Mesothelial cell of epicardium (in vitro differentiated cells): ENCODE results near the gene CHST1. TPM values are rescaled to one million over a fixed set of nuclear protein-coding genes. Genes with fewer than 3 reads are reported as not detected.
A peak's percentile ranks its signal among the peaks of the same experiment; 100 is the strongest.

Experiments
- DNase-seq, 2 experiments: peaks; one replicate each; pipeline ENCODE4 v3.0.0; 2021; ENCODE audit warnings: low spot score in 2 of 2; ENCODE audit not compliant: unreplicated experiment in 2 of 2
- H3K27ac Mint-ChIP-seq: 2 replicates; pipeline ENCODE4 v1.8.0; 2021; ENCODE audit warnings: mixed read lengths
- H3K27me3 Mint-ChIP-seq: 2 replicates; pipeline ENCODE4 v1.8.0; 2021; ENCODE audit warnings: low read depth, mixed read lengths
- H3K36me3 Mint-ChIP-seq: 2 replicates; pipeline ENCODE4 v1.8.0; 2021; ENCODE audit warnings: mixed read lengths
- H3K4me1 Mint-ChIP-seq: 2 replicates; pipeline ENCODE4 v1.8.0; 2021; ENCODE audit warnings: mixed read lengths
- H3K4me3 Mint-ChIP-seq: 2 replicates; pipeline ENCODE4 v1.8.0; 2021; ENCODE audit warnings: mild to moderate bottlenecking, moderate library complexity, mixed read lengths
- H3K9me3 Mint-ChIP-seq: 2 replicates; pipeline ENCODE4 v1.8.0; 2021; ENCODE audit warnings: mixed read lengths
- total RNA-seq: library from RNA; stranded (reverse); gene quantifications from 3 replicates; pipeline ENCODE4 v1.2.1, GENCODE V29; 2021
- TF ChIP-seq, protein P1 (sequence below): fragments of 200-600 bp; sonication (generic); IDR thresholded peaks from one replicate; pipeline ENCODE4 v1.5.0; 2021; ENCODE audit warnings: antibody characterized with exemption; ENCODE audit not compliant: unreplicated experiment

Gene CHST1
- total RNA-seq, 1 donor from 2014 or later: 1.6 TPM

DNA sequence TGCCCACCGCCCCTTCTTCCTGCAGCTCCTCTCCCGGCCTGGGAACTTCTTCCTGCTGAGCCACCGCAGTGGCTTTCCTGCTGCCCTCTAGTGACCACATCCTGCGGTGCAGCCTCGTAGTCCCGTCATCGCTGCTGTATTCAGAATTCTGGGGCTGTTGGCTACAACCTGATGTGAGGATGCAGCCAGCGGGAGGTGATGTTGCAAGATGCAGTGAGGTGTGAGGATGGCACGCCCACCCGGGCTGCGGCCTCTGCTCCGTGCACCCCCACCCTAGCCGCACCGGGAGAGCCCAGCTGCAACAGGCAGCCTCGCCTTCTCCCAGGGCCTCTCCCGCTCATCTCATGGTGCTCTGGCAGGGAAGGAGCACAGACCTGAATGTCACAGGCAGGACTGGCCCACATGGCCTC is 10.1 kb downstream of the CHST1 start:
- no peak overlapping the region for H3K27ac Mint-ChIP-seq
- no peak overlapping the region for H3K4me3 Mint-ChIP-seq

DNA sequence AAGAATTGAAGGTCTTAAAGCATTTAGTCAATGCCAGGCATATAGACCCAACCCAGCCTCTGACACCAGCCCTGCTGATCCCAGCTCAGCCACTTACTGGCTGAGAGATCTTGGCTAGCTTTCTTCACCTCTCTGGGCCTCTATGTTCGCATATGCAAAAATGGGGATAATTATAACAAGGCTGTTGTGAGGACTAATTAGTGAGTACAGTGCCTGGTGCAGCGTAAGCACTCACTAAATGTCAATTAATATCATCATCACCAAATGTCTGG is 10.5 kb downstream of the CHST1 start:
- Mint-ChIP-seq H3K4me3 (no peak overlapping the region), H3K4me1 (peaks cover 12% of the 10 kb centered on the region), H3K27me3 (peaks cover 11% of the 10 kb centered on the region), H3K36me3 (no peaks in the 10 kb centered on the region), H3K27ac (no peak overlapping the region), H3K9me3 (no peaks in the 10 kb centered on the region)
- TF ChIP-seq, protein P1, sequence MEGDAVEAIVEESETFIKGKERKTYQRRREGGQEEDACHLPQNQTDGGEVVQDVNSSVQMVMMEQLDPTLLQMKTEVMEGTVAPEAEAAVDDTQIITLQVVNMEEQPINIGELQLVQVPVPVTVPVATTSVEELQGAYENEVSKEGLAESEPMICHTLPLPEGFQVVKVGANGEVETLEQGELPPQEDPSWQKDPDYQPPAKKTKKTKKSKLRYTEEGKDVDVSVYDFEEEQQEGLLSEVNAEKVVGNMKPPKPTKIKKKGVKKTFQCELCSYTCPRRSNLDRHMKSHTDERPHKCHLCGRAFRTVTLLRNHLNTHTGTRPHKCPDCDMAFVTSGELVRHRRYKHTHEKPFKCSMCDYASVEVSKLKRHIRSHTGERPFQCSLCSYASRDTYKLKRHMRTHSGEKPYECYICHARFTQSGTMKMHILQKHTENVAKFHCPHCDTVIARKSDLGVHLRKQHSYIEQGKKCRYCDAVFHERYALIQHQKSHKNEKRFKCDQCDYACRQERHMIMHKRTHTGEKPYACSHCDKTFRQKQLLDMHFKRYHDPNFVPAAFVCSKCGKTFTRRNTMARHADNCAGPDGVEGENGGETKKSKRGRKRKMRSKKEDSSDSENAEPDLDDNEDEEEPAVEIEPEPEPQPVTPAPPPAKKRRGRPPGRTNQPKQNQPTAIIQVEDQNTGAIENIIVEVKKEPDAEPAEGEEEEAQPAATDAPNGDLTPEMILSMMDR: no peak
- DNase-seq: no peak

More for the DNA sequence above, 10.1 kb downstream of the CHST1 start:
- peak; percentile 70 to 91 for DNase-seq
- H3K4me1 Mint-ChIP-seq: peaks cover 12% of the 10 kb centered on the region
- no peaks in the 10 kb centered on the region for H3K36me3 Mint-ChIP-seq
- H3K27me3 Mint-ChIP-seq: peaks cover 15% of the 10 kb centered on the region
- no peaks in the 10 kb centered on the region for H3K9me3 Mint-ChIP-seq
- TF ChIP-seq, protein P1: peak; percentile 87

DNA sequence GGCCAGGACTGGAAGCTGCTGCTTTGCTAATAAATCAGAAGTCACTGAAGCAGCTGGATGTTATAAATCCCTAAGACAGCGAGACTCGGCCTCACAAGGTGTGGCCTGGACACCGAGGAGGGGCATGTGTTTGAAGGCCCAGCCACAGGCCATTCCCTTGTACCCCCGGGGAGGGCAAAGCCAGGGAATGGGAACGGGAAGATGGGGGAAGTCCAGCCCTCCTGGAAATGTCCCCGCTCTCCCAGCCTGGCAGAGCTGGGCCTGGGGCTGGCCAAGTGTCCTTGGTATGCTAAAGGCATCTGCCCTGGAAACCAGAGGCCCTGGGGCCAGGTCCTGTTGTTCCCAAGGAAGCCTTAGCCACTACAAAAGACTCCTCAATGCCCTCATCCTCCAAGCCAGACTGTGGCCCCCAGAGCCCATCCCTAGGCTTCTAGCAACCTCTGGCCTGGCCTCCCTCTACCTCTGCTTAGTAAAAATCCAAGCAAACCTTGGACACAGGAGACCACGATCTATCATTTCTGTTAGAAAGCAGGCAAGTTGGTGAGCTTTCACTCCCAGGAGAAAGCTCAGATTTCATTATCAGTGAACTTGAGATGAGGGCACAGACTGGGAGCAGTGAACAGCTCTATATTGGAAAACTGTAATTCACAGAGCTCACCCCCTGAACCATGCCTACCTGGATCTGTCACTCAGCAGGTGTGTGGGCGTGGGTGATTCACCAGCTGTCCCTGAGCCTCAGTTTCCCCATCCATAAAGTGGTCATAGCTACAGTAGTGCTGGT is 11.0 kb downstream of the CHST1 start:
- peak overlapping the region; percentile 30 for H3K27ac Mint-ChIP-seq
- peaks cover 8% of the 10 kb centered on the region for H3K27me3 Mint-ChIP-seq
- peak in 1 of 2 experiments; percentile 36 for DNase-seq
- TF ChIP-seq, protein P1: no peak
- no peaks in the 10 kb centered on the region for H3K36me3 Mint-ChIP-seq
- peaks cover 12% of the 10 kb centered on the region for H3K4me1 Mint-ChIP-seq
- no peak overlapping the region for H3K4me3 Mint-ChIP-seq
- no peaks in the 10 kb centered on the region for H3K9me3 Mint-ChIP-seq

DNA sequence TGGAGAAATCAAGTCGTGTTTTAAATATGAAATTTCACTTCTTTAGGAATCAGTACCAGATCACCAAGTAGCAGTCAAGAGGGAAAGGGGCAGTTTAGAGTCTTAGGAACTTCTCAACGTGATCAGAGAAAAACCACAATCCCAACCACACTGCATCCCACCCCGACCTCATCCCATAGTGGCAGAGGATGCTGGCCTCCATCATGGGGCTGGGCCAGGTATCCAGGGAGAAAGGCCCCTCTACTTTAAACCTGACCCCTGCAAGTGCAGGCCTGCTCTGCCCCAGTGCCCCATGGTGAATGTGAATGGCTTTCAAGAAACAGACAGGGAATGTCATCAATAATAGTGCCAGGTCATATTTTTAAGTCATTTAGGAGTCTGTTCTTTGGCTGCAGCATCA is 12.1 kb downstream of the CHST1 start:
- no peak for DNase-seq
- H3K4me3 Mint-ChIP-seq: no peak overlapping the region

DNA sequence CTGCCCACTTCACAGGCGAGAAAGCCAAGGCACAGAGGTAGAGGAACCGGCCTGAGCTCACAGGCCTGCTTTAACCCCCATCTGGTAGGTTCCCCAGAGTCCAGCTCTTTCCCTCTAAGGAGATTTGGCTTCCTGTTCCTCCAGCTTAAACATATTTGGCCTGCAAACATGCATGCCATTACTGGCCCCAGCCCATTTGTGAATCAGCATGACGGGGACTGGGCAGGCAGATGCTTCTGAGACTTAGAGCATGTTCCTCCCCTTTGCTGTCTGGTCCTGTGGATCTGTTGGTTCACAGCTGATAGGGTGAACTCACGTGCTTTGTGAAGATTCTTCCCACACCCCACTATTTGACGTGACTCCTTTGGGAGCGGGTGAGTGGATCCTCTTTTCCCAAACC is 12.6 kb downstream of the CHST1 start:
- H3K27me3 Mint-ChIP-seq: peaks cover 8% of the 10 kb centered on the region
- H3K9me3 Mint-ChIP-seq: no peaks in the 10 kb centered on the region
- H3K4me3 Mint-ChIP-seq: no peak overlapping the region
- TF ChIP-seq, protein P1: no peak
- H3K27ac Mint-ChIP-seq: no peak overlapping the region
- peaks cover 12% of the 10 kb centered on the region for H3K4me1 Mint-ChIP-seq
- no peak for DNase-seq
- H3K36me3 Mint-ChIP-seq: no peaks in the 10 kb centered on the region

More for the DNA sequence above, 12.1 kb downstream of the CHST1 start:
- H3K36me3 Mint-ChIP-seq: no peaks in the 10 kb centered on the region
- peaks cover 8% of the 10 kb centered on the region for H3K27me3 Mint-ChIP-seq
- TF ChIP-seq, protein P1: no peak
- H3K9me3 Mint-ChIP-seq: no peaks in the 10 kb centered on the region
- peaks cover 12% of the 10 kb centered on the region for H3K4me1 Mint-ChIP-seq
- H3K27ac Mint-ChIP-seq: no peak overlapping the region
